NCI-H1105 (cell line): ENCODE data around the gene SLC22A4.
A peak's percentile ranks its signal among the peaks of the same experiment; 100 is the strongest.

Experiments
- DNase-seq: peaks from one replicate; lab custom pipeline; 2025; lab: John Stamatoyannopoulos, UW

SLC22A4 gene

DNA sequence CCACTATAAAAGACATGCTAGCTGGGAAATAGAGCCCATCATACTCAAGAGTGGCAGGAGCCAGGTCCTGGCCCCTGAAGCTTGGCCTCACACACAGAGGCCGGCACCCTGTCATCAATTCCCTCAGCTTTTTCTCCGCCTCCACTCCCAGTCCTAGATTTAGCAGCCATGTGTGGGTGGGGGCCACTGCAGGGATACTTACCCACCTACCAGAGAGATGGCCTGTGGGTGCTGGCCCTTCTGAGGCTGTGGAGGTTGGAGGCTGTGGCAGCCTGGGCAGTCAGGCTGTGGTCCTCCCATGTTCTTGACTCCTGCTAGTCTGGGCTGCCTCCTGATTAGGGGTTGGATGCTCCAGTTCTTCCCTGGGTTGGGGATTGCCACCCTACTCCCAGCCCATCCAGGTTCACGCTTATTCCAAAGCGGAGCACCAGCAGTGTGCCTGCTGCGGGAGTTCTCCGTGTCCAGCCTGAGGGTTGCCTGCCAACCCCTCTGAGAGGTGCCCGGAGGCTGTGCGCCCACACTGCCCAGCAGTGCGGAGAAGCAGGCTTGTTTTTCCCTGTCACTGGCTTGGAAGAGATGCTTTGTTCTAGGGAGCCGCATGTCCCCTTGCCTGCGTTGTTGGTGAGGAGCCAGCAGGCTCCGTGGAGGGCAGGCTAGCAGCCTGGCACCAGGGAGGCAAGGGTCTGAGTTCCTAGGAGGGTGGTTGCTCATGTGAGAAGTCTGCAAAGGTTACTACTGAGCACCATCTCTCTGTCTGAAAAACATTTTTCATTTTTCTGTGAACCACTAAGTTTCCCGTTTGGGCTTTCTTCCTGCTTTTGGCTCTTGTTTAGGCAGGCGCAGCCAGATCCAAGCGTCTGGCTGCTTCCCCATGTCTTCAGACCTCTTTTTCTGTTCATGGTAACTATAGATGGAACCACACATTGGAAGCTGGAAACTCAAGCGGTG, 82.8 kb downstream of the SLC22A4 start:
- no peak for DNase-seq

DNA sequence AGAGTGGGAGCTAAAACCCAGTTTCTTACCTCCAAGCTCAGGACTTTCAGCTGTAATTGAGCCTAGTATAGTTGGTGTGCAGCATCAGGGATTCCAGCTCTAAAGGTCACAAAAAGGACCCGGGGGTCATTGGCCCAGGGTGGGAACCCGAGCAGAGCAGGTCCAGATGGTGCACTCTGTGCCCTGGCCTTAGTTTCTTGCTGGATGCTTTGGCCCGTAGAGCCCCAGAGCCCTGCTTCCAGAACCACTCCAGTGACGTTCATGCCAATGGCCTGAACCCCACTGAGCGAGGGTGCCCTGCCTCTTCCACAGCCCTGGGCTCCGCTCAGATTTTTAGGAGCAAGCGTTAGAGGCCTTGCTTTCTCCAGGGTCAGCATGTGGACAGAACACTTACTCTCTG, 83.5 kb downstream of the SLC22A4 start:
- no peak for DNase-seq

DNA sequence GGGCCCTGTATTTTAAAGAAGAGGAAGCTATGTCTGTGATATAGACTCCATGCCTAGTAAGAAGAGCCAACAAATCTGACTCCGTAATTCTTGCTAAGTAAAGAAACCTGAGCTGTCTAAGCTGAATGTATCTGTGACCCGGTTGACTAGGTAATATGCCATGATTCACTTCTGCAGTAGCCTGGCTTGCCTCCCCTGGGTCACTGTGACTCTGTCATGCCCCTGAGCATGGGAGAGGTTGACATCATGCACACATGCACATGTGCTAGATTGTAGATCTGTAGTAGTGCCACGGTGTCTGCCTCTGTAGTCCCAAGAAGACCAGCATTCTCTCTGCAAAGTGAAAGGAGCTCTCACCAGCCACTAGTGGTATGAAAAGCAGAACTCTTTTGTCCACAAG, 84.4 kb downstream of the SLC22A4 start:
- no peak for DNase-seq

DNA sequence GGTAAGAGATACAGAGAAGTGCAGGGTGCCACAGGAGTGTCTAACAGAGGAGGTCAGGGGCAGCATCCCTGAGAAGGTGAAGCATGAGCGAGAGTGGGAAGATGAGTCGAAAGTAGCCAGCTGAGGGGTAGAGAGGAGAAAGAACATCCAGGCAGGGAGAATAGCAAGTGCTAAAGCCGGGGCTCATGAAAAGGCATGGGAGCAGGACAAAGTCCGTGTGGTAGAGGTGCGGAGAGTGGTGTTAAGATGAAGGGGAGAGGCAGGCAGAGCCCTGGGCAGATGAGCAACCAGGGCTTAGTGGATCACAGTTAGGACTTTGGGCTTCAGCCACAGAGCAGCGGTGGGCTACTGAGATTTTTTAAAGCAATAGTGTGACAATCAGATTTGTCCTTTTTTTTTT, 85.9 kb downstream of the SLC22A4 start:
- no peak for DNase-seq

DNA sequence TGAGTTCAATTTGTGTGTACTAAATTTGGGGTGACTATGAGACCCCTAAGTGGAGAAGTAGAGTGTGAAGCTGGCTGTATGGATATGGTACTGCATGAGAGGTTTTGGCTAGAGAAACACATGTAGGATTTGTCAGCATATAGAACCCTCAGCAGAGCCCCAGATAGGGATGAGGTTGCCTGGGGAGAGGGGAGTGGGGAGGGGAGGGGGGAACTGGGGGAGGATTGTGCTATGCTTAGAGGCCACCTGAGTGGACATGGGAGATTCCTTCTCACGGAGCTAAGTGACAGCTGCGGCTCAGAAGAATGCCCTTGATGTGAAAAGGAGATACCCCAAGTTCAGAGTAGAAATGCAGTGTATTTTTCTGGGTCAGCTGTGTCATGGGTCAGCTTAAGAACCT, 86.5 kb downstream of the SLC22A4 start:
- no peak for DNase-seq

DNA sequence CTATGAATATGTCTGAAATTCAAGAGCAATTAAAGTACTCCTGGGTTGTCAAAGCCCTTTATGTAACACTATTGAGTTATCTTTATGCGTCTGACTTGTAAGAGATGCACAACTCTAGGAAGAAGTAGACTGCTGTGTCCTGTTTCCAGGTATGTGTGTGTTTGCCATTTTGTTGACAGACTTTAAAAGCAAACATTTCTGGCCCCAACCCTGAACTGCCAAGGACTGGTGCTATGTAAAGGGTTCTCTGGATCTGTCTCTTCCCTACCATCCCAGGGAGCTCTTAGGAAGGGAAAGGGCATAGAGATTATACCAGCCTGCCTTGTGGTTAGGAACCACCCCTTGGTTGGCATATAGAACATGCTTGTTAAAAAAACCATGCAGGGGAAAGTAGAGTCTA, 87.4 kb downstream of the SLC22A4 start:
- DNase-seq: no peak

DNA sequence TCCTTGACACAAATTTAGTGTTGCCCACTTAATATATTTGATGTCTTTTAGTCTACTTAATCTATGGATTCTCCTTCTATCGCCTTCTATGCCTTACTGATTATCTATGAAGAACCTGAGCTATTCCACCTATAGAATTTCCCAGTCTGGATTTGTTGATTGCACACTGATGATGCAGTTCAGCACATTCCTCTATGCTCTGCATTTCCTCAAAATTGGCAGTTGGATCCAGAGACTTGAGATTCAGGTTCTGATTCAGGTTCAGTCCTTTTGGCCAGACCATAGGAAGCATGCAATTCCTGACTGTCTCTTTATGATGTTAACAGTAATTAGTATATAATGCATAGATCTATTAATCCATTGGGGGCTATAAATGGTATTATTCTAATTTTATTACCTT, 89.1 kb downstream of the SLC22A4 start:
- DNase-seq: no peak

DNA sequence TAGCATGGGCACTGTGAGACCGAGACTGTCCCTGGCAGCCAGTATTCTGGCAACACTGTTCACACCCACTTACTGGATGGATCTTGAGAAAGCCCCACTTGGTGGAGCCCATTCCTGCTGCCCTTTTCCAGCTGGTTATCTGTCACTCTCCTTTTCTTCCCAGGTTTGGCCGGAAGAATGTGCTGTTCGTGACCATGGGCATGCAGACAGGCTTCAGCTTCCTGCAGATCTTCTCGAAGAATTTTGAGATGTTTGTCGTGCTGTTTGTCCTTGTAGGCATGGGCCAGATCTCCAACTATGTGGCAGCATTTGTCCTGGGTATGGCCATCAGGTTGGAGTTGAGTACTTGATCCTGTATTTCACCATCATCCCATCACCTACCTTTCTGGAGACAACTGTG, 89.8 kb downstream of the SLC22A4 start:
- DNase-seq: no peak

DNA sequence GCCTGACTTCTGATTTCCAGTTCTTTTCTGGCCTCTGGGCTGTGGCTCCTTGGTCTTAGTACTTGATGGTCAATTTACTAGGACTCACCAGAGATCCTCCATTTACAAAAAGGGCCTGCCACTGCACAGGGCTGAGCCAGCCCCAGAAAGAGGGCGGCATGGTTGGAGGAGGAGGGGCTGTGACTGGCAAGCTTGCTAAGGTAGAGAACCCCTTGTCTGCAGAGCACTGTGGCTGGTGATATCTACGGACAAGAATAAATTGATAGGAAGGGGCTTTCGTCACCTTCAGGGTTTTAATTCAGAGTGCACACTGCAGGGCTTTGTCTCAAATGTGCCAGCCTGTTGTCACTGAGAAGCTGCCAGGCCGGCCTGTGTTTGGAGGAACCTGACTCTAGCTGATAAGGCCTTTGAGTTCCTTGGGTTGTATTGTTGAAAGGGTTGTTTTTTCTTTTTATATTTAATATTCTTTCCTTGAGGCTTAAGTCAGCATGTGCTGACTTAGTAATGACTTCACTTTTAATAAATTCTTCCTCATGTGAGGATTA, 90.4 kb downstream of the SLC22A4 start:
- DNase-seq: no peak

DNA sequence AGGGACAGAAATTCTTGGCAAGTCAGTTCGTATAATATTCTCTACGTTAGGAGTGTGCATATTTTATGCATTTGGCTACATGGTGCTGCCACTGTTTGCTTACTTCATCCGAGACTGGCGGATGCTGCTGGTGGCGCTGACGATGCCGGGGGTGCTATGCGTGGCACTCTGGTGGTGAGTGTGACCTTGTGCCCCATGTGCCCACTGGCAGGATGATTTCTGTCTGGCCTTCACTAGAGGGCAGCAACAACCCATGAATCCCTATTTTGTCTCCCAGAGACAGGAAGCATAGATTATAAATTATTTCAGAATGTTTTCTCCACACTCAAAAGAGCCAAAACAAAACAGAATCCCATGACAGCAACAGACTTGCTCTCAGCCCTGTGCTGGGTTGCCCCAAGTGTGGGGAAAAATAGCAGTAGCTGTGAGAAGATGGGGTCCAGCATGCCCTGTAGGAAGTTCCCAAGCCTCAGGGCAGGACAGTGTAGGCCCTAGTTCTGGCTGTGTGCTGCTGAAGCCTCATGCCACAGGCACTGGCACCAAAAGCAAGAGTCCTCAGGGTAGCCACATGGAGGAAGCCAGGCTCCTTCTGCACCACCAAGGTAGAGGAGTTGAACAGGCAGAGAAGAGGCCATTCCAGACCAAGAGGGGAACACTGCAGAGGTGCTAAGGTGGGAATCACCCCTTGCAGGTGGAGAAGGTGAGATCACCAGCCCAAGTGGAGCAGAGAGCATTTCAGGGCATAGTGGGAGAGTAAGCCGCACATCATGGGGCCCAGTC, 91.3 kb downstream of the SLC22A4 start:
- peak; percentile 15 for DNase-seq

DNA sequence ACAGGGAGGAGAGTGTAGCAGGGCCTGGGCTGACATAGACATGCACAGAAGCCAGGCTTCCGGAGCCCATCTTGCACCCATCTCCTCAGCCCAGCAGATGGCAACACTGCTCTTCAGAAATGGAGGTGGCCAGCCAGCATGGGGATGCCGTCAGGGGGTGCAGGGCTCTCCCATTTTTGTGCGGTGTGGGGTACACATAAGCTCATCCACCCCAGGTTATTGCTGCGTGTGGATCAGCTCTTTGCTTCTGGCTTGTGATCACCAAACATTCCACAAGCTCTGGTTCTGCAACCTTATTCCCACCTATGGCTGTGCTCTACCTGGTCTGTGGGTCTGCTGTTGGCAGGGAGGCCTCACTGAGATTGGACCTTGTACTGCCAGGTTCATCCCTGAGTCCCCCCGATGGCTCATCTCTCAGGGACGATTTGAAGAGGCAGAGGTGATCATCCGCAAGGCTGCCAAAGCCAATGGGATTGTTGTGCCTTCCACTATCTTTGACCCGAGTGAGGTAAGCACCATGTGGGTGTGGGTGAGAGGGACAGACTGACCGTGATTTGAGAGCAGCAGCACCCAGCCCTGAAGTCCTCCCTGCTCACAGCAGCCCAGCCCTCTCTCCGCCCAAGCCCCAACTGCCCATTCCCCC, 92.6 kb downstream of the SLC22A4 start:
- DNase-seq: no peak

DNA sequence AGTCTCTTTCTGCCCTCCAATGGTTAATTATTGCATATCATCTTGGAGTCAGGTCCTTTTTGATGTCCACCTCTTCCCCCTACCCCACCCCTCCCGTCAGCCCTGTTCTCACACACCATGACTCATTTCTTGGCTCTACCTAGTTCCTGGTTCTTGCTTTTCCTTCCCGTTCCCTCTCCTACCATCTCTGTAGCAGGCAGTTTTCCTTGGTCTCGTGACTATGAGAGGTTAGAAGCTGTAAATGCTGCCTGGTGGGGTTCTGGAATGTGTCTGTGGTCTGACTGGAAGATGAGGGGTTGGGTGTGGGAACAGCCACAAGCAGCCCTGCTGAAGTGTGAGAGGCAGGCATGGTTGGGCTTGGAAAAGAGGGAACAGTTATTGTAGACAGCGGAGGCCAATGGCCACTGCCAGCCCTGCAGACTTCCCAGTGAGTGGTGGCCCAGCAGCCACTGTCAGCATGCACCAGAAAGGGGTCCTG, 93.5 kb downstream of the SLC22A4 start:
- DNase-seq: no peak

DNA sequence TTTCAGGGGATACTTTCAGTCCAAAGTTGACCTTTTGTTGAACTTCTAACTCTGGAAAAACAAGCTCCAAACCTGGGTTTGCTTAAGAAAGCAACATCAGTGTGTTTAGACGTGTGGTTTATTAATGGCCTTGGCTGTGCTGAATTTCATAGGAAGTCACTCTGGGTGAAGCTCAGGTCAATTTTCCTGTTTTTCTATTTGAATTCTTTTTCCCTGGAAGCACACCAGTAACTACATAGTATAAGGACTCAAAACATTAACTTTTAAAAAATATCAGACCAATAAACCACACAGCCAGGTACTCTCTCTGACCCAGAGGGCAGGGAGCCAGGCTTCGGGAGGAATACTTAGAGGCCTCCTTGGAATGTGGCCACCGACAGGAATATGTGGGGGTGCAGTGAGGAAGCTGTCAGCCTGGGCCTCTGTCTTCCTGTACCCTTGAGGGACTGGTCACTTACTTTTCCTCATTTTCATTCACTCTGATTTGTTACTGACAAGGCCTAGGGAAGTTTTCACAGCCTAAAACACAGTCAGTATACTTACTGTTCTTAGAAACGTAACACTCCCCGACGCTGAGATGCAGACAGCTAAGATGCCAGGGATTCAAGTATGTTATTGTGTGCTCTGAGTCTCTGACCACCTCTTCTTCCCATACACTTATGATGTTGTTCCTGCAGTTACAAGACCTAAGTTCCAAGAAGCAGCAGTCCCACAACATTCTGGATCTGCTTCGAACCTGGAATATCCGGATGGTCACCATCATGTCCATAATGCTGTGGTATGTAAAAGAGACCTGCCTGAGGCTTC, 94.3 kb downstream of the SLC22A4 start:
- no peak for DNase-seq

DNA sequence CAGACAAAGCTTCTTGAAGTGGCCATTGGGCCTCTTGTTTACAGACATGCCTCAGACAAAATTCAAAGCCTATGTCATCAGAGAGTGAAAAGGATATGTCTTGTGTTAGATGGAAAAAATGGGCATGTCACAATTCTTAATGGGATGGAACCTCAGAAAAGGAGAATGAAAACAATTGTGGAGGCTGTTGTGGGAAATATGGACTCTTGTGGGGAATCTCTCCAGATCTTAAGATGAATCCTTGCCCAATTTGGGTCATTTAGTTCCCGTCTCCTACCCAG, 94.8 kb downstream of the SLC22A4 start:
- DNase-seq: no peak

DNA sequence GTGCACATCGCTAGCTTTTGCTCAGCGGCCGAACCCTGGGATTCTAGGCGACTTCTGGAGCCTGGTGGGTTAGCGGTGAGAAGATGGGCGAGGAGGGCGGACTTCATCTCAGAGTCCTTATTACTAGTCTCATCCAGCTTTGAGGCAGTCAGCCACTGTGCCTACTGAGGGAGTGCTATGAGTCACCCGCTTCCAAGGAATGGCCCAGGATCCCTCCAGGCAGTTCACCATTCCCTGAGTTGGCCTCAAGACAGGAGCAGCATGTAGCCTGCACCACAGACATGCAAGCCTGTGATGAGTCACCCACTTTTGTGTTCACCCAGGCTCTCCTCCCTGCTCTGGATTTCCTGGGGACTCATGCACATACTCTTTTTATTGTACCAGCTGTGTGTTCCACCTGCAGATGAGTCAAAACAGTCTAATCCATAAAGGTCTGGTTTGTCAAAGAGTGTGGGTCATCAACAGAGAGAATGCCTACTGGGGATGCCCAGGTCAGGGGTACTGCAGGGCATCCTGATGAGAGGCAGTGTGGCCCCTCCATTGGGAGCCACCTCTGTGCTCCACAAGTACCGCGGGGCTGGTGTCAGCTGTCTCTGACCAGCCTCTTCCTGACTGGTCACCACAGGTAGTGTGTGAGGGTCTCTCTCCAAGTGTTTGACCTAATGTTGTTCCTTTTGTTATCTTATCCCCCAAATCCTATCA, 95.5 kb downstream of the SLC22A4 start:
- no peak for DNase-seq

DNA sequence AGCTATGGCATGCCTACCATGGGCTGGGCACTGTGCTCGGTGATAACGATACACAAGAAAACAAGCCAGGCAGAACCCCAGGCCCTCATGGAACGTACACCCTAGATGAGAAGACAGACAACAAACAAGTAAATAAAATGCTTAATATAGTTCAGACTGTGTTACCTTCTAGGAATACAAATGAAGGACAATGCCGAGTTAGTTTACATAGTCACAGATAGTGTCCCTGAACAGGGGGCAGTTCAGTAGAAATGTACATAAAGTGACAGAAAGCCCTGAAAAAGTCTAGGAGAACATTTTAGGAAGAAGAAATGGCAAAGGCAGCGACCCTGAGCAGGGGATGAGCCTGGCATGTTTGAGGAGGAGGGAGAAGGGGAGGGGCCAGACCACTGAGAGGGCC, 97.1 kb downstream of the SLC22A4 start:
- no peak for DNase-seq

DNA sequence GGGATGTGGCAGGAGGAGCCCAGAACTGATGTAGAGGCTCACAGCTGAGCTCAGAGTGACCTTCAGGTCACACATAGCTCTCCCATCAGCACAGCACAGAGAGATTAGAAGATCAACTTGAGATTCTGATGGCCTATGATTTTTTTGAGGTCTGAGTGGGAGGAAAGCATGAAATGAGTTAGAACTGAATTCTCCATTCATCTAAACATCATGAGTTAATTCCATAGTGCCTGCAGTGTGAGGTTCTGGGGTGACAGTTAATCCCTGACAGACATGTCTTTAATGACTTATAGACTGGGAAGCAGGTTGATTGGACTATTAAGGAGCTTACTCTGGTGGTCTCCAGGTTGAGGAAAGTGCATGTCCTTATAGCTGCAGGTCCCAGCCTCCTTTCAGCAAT, 97.7 kb downstream of the SLC22A4 start:
- no peak for DNase-seq

DNA sequence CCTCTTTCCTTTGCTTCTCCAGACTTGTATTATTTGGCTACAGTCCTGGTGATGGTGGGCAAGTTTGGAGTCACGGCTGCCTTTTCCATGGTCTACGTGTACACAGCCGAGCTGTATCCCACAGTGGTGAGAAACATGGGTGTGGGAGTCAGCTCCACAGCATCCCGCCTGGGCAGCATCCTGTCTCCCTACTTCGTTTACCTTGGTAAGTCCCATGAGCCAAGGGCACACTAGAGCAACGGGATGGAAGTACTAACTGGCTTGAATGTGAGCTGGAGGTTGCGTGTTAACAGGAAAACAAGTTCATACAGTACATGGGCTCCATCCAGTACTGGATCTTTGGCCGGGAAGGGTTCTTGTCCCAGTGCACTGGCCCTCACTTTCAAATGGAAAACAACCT, 98.2 kb downstream of the SLC22A4 start:
- DNase-seq: no peak

DNA sequence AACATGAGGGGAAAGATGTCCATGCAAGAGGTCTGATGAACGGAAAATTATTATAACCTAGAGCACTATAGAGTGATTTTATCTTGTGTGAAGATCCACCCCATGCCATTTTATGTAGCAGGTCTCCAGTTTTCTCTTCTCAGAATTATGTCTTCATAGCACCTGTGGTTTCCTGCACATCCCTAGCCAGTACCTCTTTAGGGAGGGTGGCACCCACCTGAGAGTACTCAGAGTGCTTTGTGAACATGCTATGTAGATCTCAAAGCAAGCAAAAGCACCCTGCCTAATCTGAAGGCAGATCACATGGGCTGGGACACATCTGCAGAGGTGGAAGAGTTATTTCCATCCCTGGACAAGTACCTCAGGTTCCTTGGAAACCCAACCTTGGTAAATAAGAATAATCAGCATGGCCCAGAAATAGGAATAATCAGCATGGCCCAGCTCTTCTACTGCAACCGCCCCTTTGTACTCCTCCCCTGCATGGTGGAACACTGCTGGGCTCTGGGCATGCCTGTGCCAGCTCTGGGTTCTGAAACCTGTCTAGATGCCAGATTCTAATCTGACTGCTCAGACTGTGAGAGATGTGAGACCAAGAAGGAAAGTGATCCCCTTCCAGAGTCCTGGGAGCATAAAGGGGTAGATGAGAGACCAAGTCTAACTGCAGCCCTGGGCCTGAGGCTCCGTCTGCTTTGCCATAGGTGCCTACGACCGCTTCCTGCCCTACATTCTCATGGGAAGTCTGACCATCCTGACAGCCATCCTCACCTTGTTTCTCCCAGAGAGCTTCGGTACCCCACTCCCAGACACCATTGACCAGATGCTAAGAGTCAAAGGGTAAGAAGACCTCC, 99.0 kb downstream of the SLC22A4 start:
- DNase-seq: no peak
